DND-41 (cell line): ENCODE measurements around the gene MBNL2.

Experiments used
- CTCF ChIP-seq: IDR thresholded peaks from 2 replicates; pipeline ENCODE4 v1.5.1; 2012; ENCODE audit warnings: borderline replicate concordance, low read length, moderate library complexity, mild to moderate bottlenecking; ENCODE audit not compliant: poor library complexity, severe bottlenecking; ENCODE audit errors: extremely low read depth
- EZH2 ChIP-seq: IDR thresholded peaks from 3 replicates; pipeline ENCODE4 v1.6.1; 2012; ENCODE audit warnings: borderline replicate concordance, low read depth, mild to moderate bottlenecking, moderate library complexity, low read length, inconsistent platforms; ENCODE audit not compliant: severe bottlenecking

GRCh38 chr13:97215325-97215724 is 6.8 kb upstream of the MBNL2 start:
- no peak for TF ChIP-seq CTCF
- TF ChIP-seq EZH2 = no peak
